Skeletal muscle tissue (tissue), 4 donors: ENCODE results near the gene SRD5A1. TPM values are rescaled to one million over a fixed set of nuclear protein-coding genes. Genes with fewer than 3 reads are reported as not detected.
A peak's percentile ranks its signal among the peaks of the same experiment; 100 is the strongest.

ENCODE experiments used
- H3K27ac ChIP-seq: one replicate; pipeline ENCODE4 v1.7.0; 2013; ENCODE audit warnings: mild to moderate bottlenecking, low read depth, low read length, inconsistent platforms
- H3K27me3 ChIP-seq, 3 donors: one replicate each; pipeline ENCODE4 v1.7.0; 2013; ENCODE audit warnings: low read length in 3 of 3; ENCODE audit not compliant: control insufficient read depth in 3 of 3, insufficient read depth in 3 of 3
- H3K36me3 ChIP-seq, 3 donors: one replicate each; pipeline ENCODE4 v1.7.0; 2013; ENCODE audit warnings: low read length in 3 of 3; ENCODE audit not compliant: control insufficient read depth in 3 of 3, insufficient read depth in 3 of 3
- H3K4me1 ChIP-seq, 3 donors: one replicate each; pipeline ENCODE4 v1.7.0; 2013; ENCODE audit warnings: low read length in 3 of 3, mild to moderate bottlenecking in 3 of 3; ENCODE audit not compliant: control insufficient read depth in 3 of 3, insufficient read depth in 3 of 3
- H3K4me3 ChIP-seq, 3 donors: one replicate each; pipeline ENCODE4 v1.7.0; 2013; ENCODE audit warnings: low read length in 3 of 3
- H3K9ac ChIP-seq, 3 donors: one replicate each; pipeline ENCODE4 v1.7.0; 2013; ENCODE audit warnings: low read length in 3 of 3, mild to moderate bottlenecking in 3 of 3, moderate library complexity in 2 of 3, low read depth in 1 of 3
- H3K9me3 ChIP-seq, 3 donors: one replicate each; pipeline ENCODE4 v1.7.0; 2013; ENCODE audit warnings: low read length in 3 of 3; ENCODE audit not compliant: control insufficient read depth in 3 of 3
- total RNA-seq: library from RNA; depleted of rRNA; stranded (reverse); fragments of >200 nt; gene quantifications from one replicate; pipeline ENCODE4 v1.2.3, GENCODE V29; 2014
- donor health status: Osteomylitis.

The SRD5A1 gene
- total RNA-seq, 1 donor from 2014 or later, result 4.2 TPM

- no peaks in the 10 kb centered on the region for H3K36me3 ChIP-seq
- no peak overlapping the region for H3K27ac ChIP-seq
- H3K4me3 ChIP-seq, result peak overlapping the region in 2 of 3 donors; percentile 61 to 67
- H3K9ac ChIP-seq, result no peak overlapping the region
- peaks cover 0 to 6% (median 5%) of the 10 kb centered on the region in 3 donors for H3K4me1 ChIP-seq
- no peaks in the 10 kb centered on the region for H3K9me3 ChIP-seq
- H3K27me3 ChIP-seq, result peaks cover 0 to 7% (median 4%) of the 10 kb centered on the region in 3 donors
Observed at GRCh38 chr5:6687505-6687904, 54.3 kb downstream of the SRD5A1 start.

GRCh38 chr5:6692906-6693305, 59.7 kb downstream of the SRD5A1 start:
- Histone ChIP-seq H3K27me3 (peaks cover 0 to 3% (median 0%) of the 10 kb centered on the region in 3 donors), H3K27ac (no peak overlapping the region), H3K4me1 (no peaks in the 10 kb centered on the region)

GRCh38 chr5:6698696-6699095, 65.5 kb downstream of the SRD5A1 start:
- H3K9me3 ChIP-seq, result no peaks in the 10 kb centered on the region
- H3K27ac ChIP-seq, result no peak overlapping the region
- no peaks in the 10 kb centered on the region for H3K36me3 ChIP-seq
- peaks cover under 1 to 5% (median 3%) of the 10 kb centered on the region in 3 donors for H3K4me1 ChIP-seq
- no peak overlapping the region for H3K4me3 ChIP-seq
- H3K9ac ChIP-seq, result no peak overlapping the region
- no peaks in the 10 kb centered on the region for H3K27me3 ChIP-seq

More at GRCh38 chr5:6692906-6693305, 59.7 kb downstream of the SRD5A1 start:
- Histone ChIP-seq H3K4me3 (no peak overlapping the region), H3K9me3 (no peaks in the 10 kb centered on the region), H3K9ac (no peak overlapping the region), H3K36me3 (no peaks in the 10 kb centered on the region)

GRCh38 chr5:6699357-6699756, 66.1 kb downstream of the SRD5A1 start:
- Histone ChIP-seq H3K27me3 (no peaks in the 10 kb centered on the region), H3K9me3 (no peaks in the 10 kb centered on the region), H3K36me3 (no peaks in the 10 kb centered on the region), H3K4me1 (peaks cover 6 to 12% (median 9%) of the 10 kb centered on the region in 3 donors), H3K9ac (no peak overlapping the region), H3K4me3 (no peak overlapping the region), H3K27ac (no peak overlapping the region)

GRCh38 chr5:6700074-6700684, 66.9 kb downstream of the SRD5A1 start:
- Histone ChIP-seq H3K9ac (no peak overlapping the region), H3K4me1 (peaks cover 10 to 20% (median 16%) of the 10 kb centered on the region in 3 donors), H3K9me3 (no peaks in the 10 kb centered on the region), H3K27ac (no peak overlapping the region), H3K36me3 (no peaks in the 10 kb centered on the region), H3K27me3 (no peaks in the 10 kb centered on the region), H3K4me3 (no peak overlapping the region)

- Histone ChIP-seq H3K27me3 (no peaks in the 10 kb centered on the region), H3K4me1 (peaks cover 10 to 22% (median 20%) of the 10 kb centered on the region in 3 donors), H3K36me3 (no peaks in the 10 kb centered on the region), H3K9ac (no peak overlapping the region), H3K27ac (no peak overlapping the region), H3K9me3 (no peaks in the 10 kb centered on the region), H3K4me3 (no peak overlapping the region)
Observed at GRCh38 chr5:6700685-6701355, 67.6 kb downstream of the SRD5A1 start.

- H3K27ac ChIP-seq, result no peak overlapping the region
- H3K27me3 ChIP-seq, result no peaks in the 10 kb centered on the region
- peaks cover 10 to 22% (median 20%) of the 10 kb centered on the region in 3 donors for H3K4me1 ChIP-seq
- H3K36me3 ChIP-seq, result no peaks in the 10 kb centered on the region
- H3K9ac ChIP-seq, result no peak overlapping the region
- H3K4me3 ChIP-seq, result no peak overlapping the region
- H3K9me3 ChIP-seq, result no peaks in the 10 kb centered on the region
Observed at GRCh38 chr5:6701491-6701890, 68.3 kb downstream of the SRD5A1 start.

- peaks cover 10 to 22% (median 20%) of the 10 kb centered on the region in 3 donors for H3K4me1 ChIP-seq
- no peaks in the 10 kb centered on the region for H3K27me3 ChIP-seq
- no peak overlapping the region for H3K27ac ChIP-seq
- no peak overlapping the region for H3K4me3 ChIP-seq
- no peaks in the 10 kb centered on the region for H3K36me3 ChIP-seq
- H3K9ac ChIP-seq, result no peak overlapping the region
- no peaks in the 10 kb centered on the region for H3K9me3 ChIP-seq
Observed at GRCh38 chr5:6702633-6703032, 69.4 kb downstream of the SRD5A1 start.

- no peaks in the 10 kb centered on the region for H3K36me3 ChIP-seq
- H3K4me3 ChIP-seq, result peak overlapping the region in 2 of 3 donors; percentile 4 to 35
- no peaks in the 10 kb centered on the region for H3K9me3 ChIP-seq
- peaks cover 10 to 22% (median 20%) of the 10 kb centered on the region in 3 donors for H3K4me1 ChIP-seq
- peak overlapping the region; percentile 94 for H3K27ac ChIP-seq
- no peaks in the 10 kb centered on the region for H3K27me3 ChIP-seq
- peak overlapping the region; percentile 66 to 81 (median 78) for H3K9ac ChIP-seq
Observed at GRCh38 chr5:6703806-6704205, 70.6 kb downstream of the SRD5A1 start.

GRCh38 chr5:6704361-6704851, 71.2 kb downstream of the SRD5A1 start:
- Histone ChIP-seq H3K27me3 (no peaks in the 10 kb centered on the region), H3K4me3 (peak overlapping the region in 2 of 3 donors; percentile 35 to 52), H3K4me1 (peaks cover 10 to 22% (median 20%) of the 10 kb centered on the region in 3 donors), H3K9me3 (no peaks in the 10 kb centered on the region), H3K9ac (peak overlapping the region; percentile 66 to 81 (median 78)), H3K36me3 (no peaks in the 10 kb centered on the region), H3K27ac (peak overlapping the region; percentile 94)
